HG03097 (cell line): ENCODE measurements around the gene AOAH.
"Not testable (repeated sequence)": the region's sequence is repeated elsewhere in the genome, so short reads cannot be mapped to it uniquely, and the experiment has no call there.

ENCODE experiments used
- ATAC-seq: cut with Tn5 transposase; IDR thresholded peaks from one replicate; pipeline ENCODE4 v1.9.1; 2021; ENCODE audit not compliant: unreplicated experiment, low FRiP score

Gene AOAH

GRCh38 chr7:36659638-36660341, 64.5 kb downstream of the AOAH start:
- ATAC-seq = no peak

- ATAC-seq = no peak
Observed at GRCh38 chr7:36659172-36659516, 65.2 kb downstream of the AOAH start.

GRCh38 chr7:36658335-36659171, 65.7 kb downstream of the AOAH start:
- no peak for ATAC-seq

GRCh38 chr7:36657036-36657660, 67.1 kb downstream of the AOAH start:
- ATAC-seq = no peak

GRCh38 chr7:36654436-36654835, 69.9 kb downstream of the AOAH start:
- ATAC-seq = no peak

GRCh38 chr7:36653663-36654355, 70.5 kb downstream of the AOAH start:
- ATAC-seq = no peak

- ATAC-seq = no peak
Observed at GRCh38 chr7:36653008-36653662, 71.2 kb downstream of the AOAH start.

- ATAC-seq = no peak
Observed at GRCh38 chr7:36652431-36652830, 71.9 kb downstream of the AOAH start.

- no peak for ATAC-seq
Observed at GRCh38 chr7:36651404-36651803, 72.9 kb downstream of the AOAH start.

GRCh38 chr7:36650766-36651312, 73.5 kb downstream of the AOAH start:
- no peak for ATAC-seq

- ATAC-seq = no peak
Observed at GRCh38 chr7:36650320-36650719, 74.0 kb downstream of the AOAH start.

GRCh38 chr7:36649319-36649718, 75.0 kb downstream of the AOAH start:
- not testable (repeated sequence) for ATAC-seq

GRCh38 chr7:36648441-36648840, 75.9 kb downstream of the AOAH start:
- no peak for ATAC-seq

GRCh38 chr7:36644625-36645422, 79.5 kb downstream of the AOAH start:
- ATAC-seq = no peak

- no peak for ATAC-seq
Observed at GRCh38 chr7:36642414-36642813, 81.9 kb downstream of the AOAH start.

GRCh38 chr7:36642010-36642409, 82.3 kb downstream of the AOAH start:
- no peak for ATAC-seq

GRCh38 chr7:36640682-36641081, 83.6 kb downstream of the AOAH start:
- ATAC-seq = no peak

- no peak for ATAC-seq
Observed at GRCh38 chr7:36639826-36640225, 84.5 kb downstream of the AOAH start.

GRCh38 chr7:36638586-36639263, 85.6 kb downstream of the AOAH start:
- no peak for ATAC-seq
